SK-N-SH (cell line): Measurements from ENCODE around the gene DCAF17. TPM values are rescaled to one million over a fixed set of nuclear protein-coding genes. Genes with fewer than 3 reads are reported as not detected.

Source experiments
- CTCF ChIA-PET: fragments of 300-600, 350-600 bp; formaldehyde crosslinking; extraction: SDS; loops from one replicate; lab custom pipeline; 2021; lab: Yijun Ruan, JAX
- POLR2A ChIA-PET: fragments of 350-600 bp; sonication (Branson Sonifier 250); formaldehyde crosslinking; extraction: SDS; loops from one replicate; lab custom pipeline; 2020; ENCODE audit warnings: antibody characterized with exemption, inconsistent platforms; lab: Yijun Ruan, JAX
- DNase-seq: peaks from one replicate; pipeline ENCODE4 v3.0.0; 2012
- H2AFZ ChIP-seq: fragments of 200-600 bp; sonication (generic); 2 replicates; pipeline ENCODE4 v1.8.1; 2016; ENCODE audit warnings: antibody characterized with exemption, mild to moderate bottlenecking, low read depth
- H3F3A ChIP-seq: fragments of 200-600 bp; sonication (generic); replicated peaks from 2 replicates; pipeline ENCODE3; 2016; ENCODE audit warnings: antibody characterized with exemption, mild to moderate bottlenecking; ENCODE audit not compliant: insufficient read depth
- H3K27ac ChIP-seq, 2 experiments: fragments of 200-500 bp in 1 of 2; fragments of 200-600 bp in 1 of 2; sonication (Bioruptor generic) in 1 of 2; sonication (generic), shearing (Covaris generic) in 1 of 2; 2 replicates each; pipeline versions ENCODE4 v1.5.1 to v1.6.1; 2014 to 2016; ENCODE audit warnings: low read depth in 2 of 2, inconsistent platforms in 1 of 2, low read length in 1 of 2, mild to moderate bottlenecking in 1 of 2, mixed read lengths in 1 of 2
- H3K27me3 ChIP-seq: fragments of 200-600 bp; sonication (generic), shearing (Covaris generic); 2 replicates; pipeline ENCODE4 v1.6.1; 2016; ENCODE audit warnings: mixed run types; ENCODE audit not compliant: insufficient read depth
- H3K36me3 ChIP-seq, 2 experiments: fragments of 200-500 bp in 1 of 2; fragments of 200-600 bp in 1 of 2; sonication (Bioruptor generic) in 1 of 2; sonication (generic) in 1 of 2; replicated peaks in 1 of 2; 2 replicates each; pipeline versions ENCODE3 to v1.5.1; 2014 to 2016; ENCODE audit warnings: low read length in 1 of 2, mild to moderate bottlenecking in 1 of 2; ENCODE audit not compliant: insufficient read depth in 2 of 2, control insufficient read depth in 1 of 2
- H3K4me1 ChIP-seq, 2 experiments: fragments of 200-500 bp in 1 of 2; fragments of 200-600 bp in 1 of 2; sonication (Bioruptor generic) in 1 of 2; sonication (generic), shearing (Covaris generic) in 1 of 2; 2 replicates each; pipeline versions ENCODE4 v1.5.1 to v1.6.1; 2014 to 2016; ENCODE audit warnings: low read depth in 1 of 2, low read length in 1 of 2, mixed run types in 1 of 2; ENCODE audit not compliant: insufficient read depth in 2 of 2, control insufficient read depth in 1 of 2
- H3K4me2 ChIP-seq: fragments of 200-600 bp; sonication (generic), shearing (Covaris generic); 2 replicates; pipeline ENCODE4 v1.6.1; 2017; ENCODE audit warnings: mixed run types
- H3K4me3 ChIP-seq, 2 experiments: fragments of 200-500 bp in 1 of 2; fragments of 200-600 bp in 1 of 2; sonication (Bioruptor generic) in 1 of 2; sonication (generic), shearing (Covaris generic) in 1 of 2; 2 replicates each; pipeline versions ENCODE4 v1.5.1 to v1.8.1; 2014 to 2016; ENCODE audit warnings: low read depth in 2 of 2, inconsistent platforms in 1 of 2, low read length in 1 of 2, mild to moderate bottlenecking in 1 of 2, mixed read lengths in 1 of 2, moderate library complexity in 1 of 2
- H3K79me2 ChIP-seq: fragments of 200-600 bp; sonication (generic); 2 replicates; pipeline ENCODE4 v1.8.1; 2017; ENCODE audit warnings: mild to moderate bottlenecking; ENCODE audit not compliant: insufficient read depth
- H3K9ac ChIP-seq: fragments of 200-600 bp; sonication (generic); 2 replicates; pipeline ENCODE4 v1.6.1; 2017; ENCODE audit warnings: mixed run types
- H3K9me2 ChIP-seq: fragments of 200-600 bp; sonication (generic); 2 replicates; pipeline ENCODE4 v1.6.1; 2017; ENCODE audit warnings: mixed run types
- H3K9me3 ChIP-seq: fragments of 200-600 bp; sonication (generic); 2 replicates; pipeline ENCODE4 v1.6.1; 2017; ENCODE audit warnings: mixed run types, mild to moderate bottlenecking, moderate library complexity
- H4K20me1 ChIP-seq: fragments of 200-600 bp; sonication (generic); 2 replicates; pipeline ENCODE4 v1.6.1; 2017; ENCODE audit warnings: mild to moderate bottlenecking, mixed run types; ENCODE audit not compliant: insufficient read depth
- EZH2phosphoT487 ChIP-seq: fragments of 200-600 bp; sonication (generic); IDR thresholded peaks from 2 replicates; pipeline ENCODE4 v1.6.1; 2017; ENCODE audit warnings: low read depth, mixed run types, mild to moderate bottlenecking, antibody characterized with exemption, moderate library complexity, borderline replicate concordance
- FOSL2 ChIP-seq: IDR thresholded peaks from 2 replicates; pipeline ENCODE4 v1.4.0; 2012; ENCODE audit warnings: low read depth, mild to moderate bottlenecking, moderate library complexity, borderline replicate concordance
- FOXM1 ChIP-seq: IDR thresholded peaks from 2 replicates; pipeline ENCODE4 v1.4.0; 2012; ENCODE audit warnings: low read depth, mild to moderate bottlenecking
- GABPA ChIP-seq: IDR thresholded peaks from 2 replicates; pipeline ENCODE4 v1.4.0; 2012; ENCODE audit warnings: low read depth, mild to moderate bottlenecking
- MXI1 ChIP-seq: IDR thresholded peaks from 2 replicates; pipeline ENCODE4 v1.6.1; 2012; ENCODE audit warnings: mild to moderate bottlenecking, low read depth, low read length, improper control_type of control experiment
- NFIC ChIP-seq: IDR thresholded peaks from 2 replicates; pipeline ENCODE4 v1.4.0; 2012; ENCODE audit warnings: borderline replicate concordance
- POLR2AphosphoS5 ChIP-seq: IDR thresholded peaks from 2 replicates; pipeline ENCODE4 v1.6.1; 2012; ENCODE audit warnings: low read depth, low read length
- SIN3A ChIP-seq: IDR thresholded peaks from 2 replicates; pipeline ENCODE4 v1.6.1; 2012; ENCODE audit warnings: low read depth, mild to moderate bottlenecking, low read length, moderate library complexity, borderline replicate concordance
- SMC3 ChIP-seq: IDR thresholded peaks from 2 replicates; pipeline ENCODE4 v1.6.1; 2012; ENCODE audit warnings: low read depth, low read length, improper control_type of control experiment
- TAF1 ChIP-seq: IDR thresholded peaks from 2 replicates; pipeline ENCODE4 v1.6.1; 2012; ENCODE audit warnings: low read depth, mild to moderate bottlenecking, low read length, moderate library complexity, borderline replicate concordance
- TCF12 ChIP-seq: IDR thresholded peaks from 2 replicates; pipeline ENCODE4 v1.4.0; 2012
- YY1 ChIP-seq: IDR thresholded peaks from 2 replicates; pipeline ENCODE4 v1.4.0; 2012; ENCODE audit warnings: low read depth, mild to moderate bottlenecking
- WGBS: methylation state at CpG from one replicate; pipeline ENCODE4 v1.1.6; 2017; ENCODE audit warnings: low lambda C conversion rate; 5-methylcytosine and 5-hydroxymethylcytosine counted together
- polyA plus RNA-seq, 3 experiments: library from polyadenylated mRNA; depleted of rRNA; stranded (reverse); fragments of >200 nt; gene quantifications; 2 replicates each; pipeline ENCODE4 v1.2.3, GENCODE V29; 2012
- TF ChIP-seq, protein P1 (sequence below): fragments of 150-350 bp; IDR thresholded peaks from 2 replicates; pipeline ENCODE4 v1.6.1; 2017; ENCODE audit warnings: antibody characterized with exemption, low read length, low read depth, borderline replicate concordance
- TF ChIP-seq, protein P2 (sequence below): fragments of 200-600 bp; sonication (generic); IDR thresholded peaks from 2 replicates; pipeline ENCODE4 v1.6.1; 2017; ENCODE audit warnings: antibody characterized with exemption, mild to moderate bottlenecking, moderate library complexity
- TF ChIP-seq, protein P3 (sequence below): IDR thresholded peaks from 2 replicates; pipeline ENCODE4 v1.6.1; 2012; ENCODE audit warnings: mild to moderate bottlenecking, low read depth, low read length, moderate library complexity

DCAF17 gene
- polyA plus RNA-seq, 1 of the 3 experiments (the other 2 are of a cell fraction): 4.9 TPM

DNA sequence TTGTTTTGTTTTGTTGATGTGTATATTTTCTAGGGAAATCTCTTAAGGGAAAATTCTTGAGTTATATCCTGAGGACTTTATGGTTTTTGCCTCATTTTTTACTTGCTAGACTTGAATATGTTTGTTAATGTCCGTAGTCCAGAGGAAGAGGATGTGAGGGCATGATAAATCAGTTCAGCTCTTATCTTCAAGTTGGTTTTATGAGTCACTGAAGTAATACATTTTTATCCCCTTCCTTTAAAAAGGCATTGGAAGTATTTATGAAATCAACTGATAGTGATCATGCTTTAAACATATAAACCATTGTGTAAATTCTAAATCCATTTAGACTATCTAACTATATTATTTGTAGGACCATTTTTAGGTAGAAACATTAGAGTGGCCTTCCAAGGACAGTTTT lies 44.3 kb downstream of the DCAF17 start (continued):
- TF ChIP-seq, protein P1, sequence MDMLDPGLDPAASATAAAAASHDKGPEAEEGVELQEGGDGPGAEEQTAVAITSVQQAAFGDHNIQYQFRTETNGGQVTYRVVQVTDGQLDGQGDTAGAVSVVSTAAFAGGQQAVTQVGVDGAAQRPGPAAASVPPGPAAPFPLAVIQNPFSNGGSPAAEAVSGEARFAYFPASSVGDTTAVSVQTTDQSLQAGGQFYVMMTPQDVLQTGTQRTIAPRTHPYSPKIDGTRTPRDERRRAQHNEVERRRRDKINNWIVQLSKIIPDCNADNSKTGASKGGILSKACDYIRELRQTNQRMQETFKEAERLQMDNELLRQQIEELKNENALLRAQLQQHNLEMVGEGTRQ: no peak
- TF ChIP-seq YY1: no peak

DNA sequence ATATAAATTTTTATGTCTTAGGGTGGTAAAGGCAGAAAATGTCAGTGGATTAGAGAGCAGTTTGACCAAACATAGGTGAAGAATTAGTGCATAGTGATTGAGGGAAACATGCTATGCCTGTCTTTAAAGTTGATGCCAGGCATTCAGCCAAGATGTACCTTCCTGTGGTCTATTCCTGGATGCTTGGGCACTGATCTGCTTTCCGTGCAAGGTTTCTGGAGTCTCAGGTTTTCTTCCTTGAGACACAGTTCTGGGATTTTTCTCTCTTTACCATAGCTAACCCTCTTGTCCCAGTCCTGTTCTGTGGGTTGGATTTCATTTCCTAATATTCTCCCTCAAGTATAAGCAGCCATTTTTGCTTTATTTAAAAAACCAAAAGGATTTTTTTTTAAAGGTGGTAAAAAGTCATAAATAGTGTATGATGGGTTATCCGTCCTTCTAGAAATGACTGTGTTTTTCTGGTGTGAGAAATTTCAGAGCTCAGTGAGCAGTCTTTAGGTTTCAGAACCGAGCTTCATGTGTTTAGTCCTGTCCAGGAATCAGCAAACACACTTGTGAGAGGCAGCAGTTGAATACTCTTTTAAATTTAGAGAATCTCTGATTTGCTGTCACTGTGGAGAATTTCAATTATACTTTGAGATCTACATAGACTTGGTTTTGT lies 45.3 kb downstream of the DCAF17 start:
- peaks cover 0 to 14% of the 10 kb centered on the region in 2 experiments; a peak in 2 of 4 replicates for H3K4me1 ChIP-seq
- H3K27ac ChIP-seq: peak overlapping the region in 1 of 2 experiments; percentile 35; a peak in 1 of 4 replicates
- no peak overlapping the region for H3K4me3 ChIP-seq
- H3K27me3 ChIP-seq: no peaks in the 10 kb centered on the region
- no peak overlapping the region for H3K4me2 ChIP-seq
- ChIA-PET CTCF (no interaction called here), POLR2A (no interaction called here)
- TF ChIP-seq EZH2phosphoT487: no peak
- no peak for TF ChIP-seq YY1
- TF ChIP-seq TCF12: 0 out of 2 replicates have a peak, but pooled peaks have one; percentile 9
- no peak for TF ChIP-seq GABPA
- peak; percentile 67 for TF ChIP-seq NFIC
- H3K79me2 ChIP-seq: no peaks in the 10 kb centered on the region
- no peaks in the 10 kb centered on the region for H3K9me2 ChIP-seq
- WGBS: 77% methylated on average over 3 of the region's 3 CpGs
- H3K9me3 ChIP-seq: no peaks in the 10 kb centered on the region
- no peak overlapping the region for H3K9ac ChIP-seq
- H3K36me3 ChIP-seq: peaks cover 40 to 52% of the 10 kb centered on the region in 2 experiments
- H3F3A ChIP-seq: peaks cover 16% of the 10 kb centered on the region
- H4K20me1 ChIP-seq: no peaks in the 10 kb centered on the region
- no peak overlapping the region for H2AFZ ChIP-seq
- no peak for DNase-seq

DNA sequence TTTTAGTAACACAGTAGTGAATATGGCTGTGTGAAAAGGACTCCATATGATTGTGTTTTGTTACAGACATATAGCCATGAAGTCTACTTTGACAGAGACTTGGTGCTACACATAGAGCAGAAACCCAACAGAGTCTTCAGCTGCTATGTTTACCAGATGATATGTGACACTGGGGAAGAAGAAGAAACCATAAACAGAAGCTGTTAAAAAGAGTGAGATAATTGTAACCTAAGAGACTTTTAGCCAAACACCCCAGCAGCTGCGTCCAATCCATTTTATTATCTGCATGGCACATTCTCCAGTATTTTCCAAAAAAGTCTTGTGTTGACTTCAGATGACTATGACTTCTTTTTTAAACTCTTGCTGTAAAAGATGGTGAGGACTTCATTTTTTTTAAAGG lies 46.9 kb downstream of the DCAF17 start:
- ChIA-PET CTCF (interaction anchor here (1.4 kb wide), 1 partner anchor 508 kb away, joined by 3 read pairs; no protein-coding TSS in a partner anchor), POLR2A (no interaction called here)
- H3K9ac ChIP-seq: no peak overlapping the region
- no peaks in the 10 kb centered on the region for H3K9me3 ChIP-seq
- no peak for DNase-seq
- no peak overlapping the region for H3K27ac ChIP-seq
- H3K4me3 ChIP-seq: no peak overlapping the region
- no peaks in the 10 kb centered on the region for H3K27me3 ChIP-seq
- no peaks in the 10 kb centered on the region for H4K20me1 ChIP-seq
- WGBS: 87% methylated on average over 1 of the region's 1 CpG
- peaks cover 0 to 14% of the 10 kb centered on the region in 2 experiments; a peak in 2 of 4 replicates for H3K4me1 ChIP-seq
- peaks cover 40 to 49% of the 10 kb centered on the region in 2 experiments for H3K36me3 ChIP-seq
- H3F3A ChIP-seq: peaks cover 16% of the 10 kb centered on the region
- no peak overlapping the region for H3K4me2 ChIP-seq
- no peak overlapping the region for H2AFZ ChIP-seq
- H3K9me2 ChIP-seq: no peaks in the 10 kb centered on the region
- H3K79me2 ChIP-seq: no peaks in the 10 kb centered on the region
- TF ChIP-seq TAF1 (no peak), GABPA (no peak), POLR2AphosphoS5 (no peak), SMC3 (no peak), FOSL2 (no peak), SIN3A (no peak), MXI1 (no peak), FOXM1 (no peak), EZH2phosphoT487 (no peak)
- TF ChIP-seq, protein P2, sequence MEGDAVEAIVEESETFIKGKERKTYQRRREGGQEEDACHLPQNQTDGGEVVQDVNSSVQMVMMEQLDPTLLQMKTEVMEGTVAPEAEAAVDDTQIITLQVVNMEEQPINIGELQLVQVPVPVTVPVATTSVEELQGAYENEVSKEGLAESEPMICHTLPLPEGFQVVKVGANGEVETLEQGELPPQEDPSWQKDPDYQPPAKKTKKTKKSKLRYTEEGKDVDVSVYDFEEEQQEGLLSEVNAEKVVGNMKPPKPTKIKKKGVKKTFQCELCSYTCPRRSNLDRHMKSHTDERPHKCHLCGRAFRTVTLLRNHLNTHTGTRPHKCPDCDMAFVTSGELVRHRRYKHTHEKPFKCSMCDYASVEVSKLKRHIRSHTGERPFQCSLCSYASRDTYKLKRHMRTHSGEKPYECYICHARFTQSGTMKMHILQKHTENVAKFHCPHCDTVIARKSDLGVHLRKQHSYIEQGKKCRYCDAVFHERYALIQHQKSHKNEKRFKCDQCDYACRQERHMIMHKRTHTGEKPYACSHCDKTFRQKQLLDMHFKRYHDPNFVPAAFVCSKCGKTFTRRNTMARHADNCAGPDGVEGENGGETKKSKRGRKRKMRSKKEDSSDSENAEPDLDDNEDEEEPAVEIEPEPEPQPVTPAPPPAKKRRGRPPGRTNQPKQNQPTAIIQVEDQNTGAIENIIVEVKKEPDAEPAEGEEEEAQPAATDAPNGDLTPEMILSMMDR: no peak
- TF ChIP-seq, protein P3, sequence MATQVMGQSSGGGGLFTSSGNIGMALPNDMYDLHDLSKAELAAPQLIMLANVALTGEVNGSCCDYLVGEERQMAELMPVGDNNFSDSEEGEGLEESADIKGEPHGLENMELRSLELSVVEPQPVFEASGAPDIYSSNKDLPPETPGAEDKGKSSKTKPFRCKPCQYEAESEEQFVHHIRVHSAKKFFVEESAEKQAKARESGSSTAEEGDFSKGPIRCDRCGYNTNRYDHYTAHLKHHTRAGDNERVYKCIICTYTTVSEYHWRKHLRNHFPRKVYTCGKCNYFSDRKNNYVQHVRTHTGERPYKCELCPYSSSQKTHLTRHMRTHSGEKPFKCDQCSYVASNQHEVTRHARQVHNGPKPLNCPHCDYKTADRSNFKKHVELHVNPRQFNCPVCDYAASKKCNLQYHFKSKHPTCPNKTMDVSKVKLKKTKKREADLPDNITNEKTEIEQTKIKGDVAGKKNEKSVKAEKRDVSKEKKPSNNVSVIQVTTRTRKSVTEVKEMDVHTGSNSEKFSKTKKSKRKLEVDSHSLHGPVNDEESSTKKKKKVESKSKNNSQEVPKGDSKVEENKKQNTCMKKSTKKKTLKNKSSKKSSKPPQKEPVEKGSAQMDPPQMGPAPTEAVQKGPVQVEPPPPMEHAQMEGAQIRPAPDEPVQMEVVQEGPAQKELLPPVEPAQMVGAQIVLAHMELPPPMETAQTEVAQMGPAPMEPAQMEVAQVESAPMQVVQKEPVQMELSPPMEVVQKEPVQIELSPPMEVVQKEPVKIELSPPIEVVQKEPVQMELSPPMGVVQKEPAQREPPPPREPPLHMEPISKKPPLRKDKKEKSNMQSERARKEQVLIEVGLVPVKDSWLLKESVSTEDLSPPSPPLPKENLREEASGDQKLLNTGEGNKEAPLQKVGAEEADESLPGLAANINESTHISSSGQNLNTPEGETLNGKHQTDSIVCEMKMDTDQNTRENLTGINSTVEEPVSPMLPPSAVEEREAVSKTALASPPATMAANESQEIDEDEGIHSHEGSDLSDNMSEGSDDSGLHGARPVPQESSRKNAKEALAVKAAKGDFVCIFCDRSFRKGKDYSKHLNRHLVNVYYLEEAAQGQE: no peak
- TF ChIP-seq, protein P1: no peak
